Smooth muscle cell (in vitro differentiated cells): ENCODE measurements around the gene GINS2. TPM values are rescaled to one million over a fixed set of nuclear protein-coding genes. Genes with fewer than 3 reads are reported as not detected.

Source experiments
- DNase-seq: peaks from one replicate; lab custom pipeline; 2025; ENCODE audit not compliant: unreplicated experiment; lab: John Stamatoyannopoulos, UW
- H2AFZ ChIP-seq: fragments of 200-600 bp; sonication (generic); 2 replicates; pipeline ENCODE4 v1.6.0; 2016; ENCODE audit warnings: antibody characterized with exemption, low read depth, mild to moderate bottlenecking
- H3F3A ChIP-seq: fragments of 200-600 bp; sonication (generic); 2 replicates; pipeline ENCODE4 v1.6.0; 2017; ENCODE audit warnings: antibody characterized with exemption, low read depth
- H3K27ac ChIP-seq: fragments of 200-600 bp; sonication (generic); 2 replicates; pipeline ENCODE4 v1.5.1; 2016; ENCODE audit warnings: low read depth, mild to moderate bottlenecking
- H3K27me3 ChIP-seq: fragments of 200-600 bp; sonication (generic); 2 replicates; pipeline ENCODE4 v1.6.1; 2016; ENCODE audit warnings: low read depth, mild to moderate bottlenecking
- H3K36me3 ChIP-seq: fragments of 200-600 bp; sonication (generic); 2 replicates; pipeline ENCODE4 v1.5.1; 2016; ENCODE audit warnings: low read depth
- H3K4me1 ChIP-seq: fragments of 200-600 bp; sonication (generic); 2 replicates; pipeline ENCODE4 v1.5.1; 2016; ENCODE audit warnings: low read depth
- H3K4me2 ChIP-seq: fragments of 200-600 bp; sonication (generic); 2 replicates; pipeline ENCODE4 v1.6.0; 2016; ENCODE audit warnings: mild to moderate bottlenecking
- H3K4me3 ChIP-seq: fragments of 200-600 bp; sonication (generic); 2 replicates; pipeline ENCODE4 v1.5.1; 2016; ENCODE audit warnings: mild to moderate bottlenecking
- H3K79me2 ChIP-seq: fragments of 200-600 bp; sonication (generic); 2 replicates; pipeline ENCODE4 v1.6.0; 2016; ENCODE audit warnings: low read depth, mild to moderate bottlenecking
- H3K9ac ChIP-seq: fragments of 200-600 bp; sonication (generic); 2 replicates; pipeline ENCODE4 v1.6.0; 2016; ENCODE audit warnings: low read depth
- H3K9me3 ChIP-seq: fragments of 200-600 bp; sonication (generic); replicated peaks from 2 replicates; pipeline ENCODE4 v1.5.1; 2016; ENCODE audit warnings: low read depth
- H4K20me1 ChIP-seq: fragments of 200-600 bp; sonication (generic); 2 replicates; pipeline ENCODE4 v1.6.0; 2016; ENCODE audit warnings: low read depth
- WGBS: methylation state at CpG from one replicate; pipeline ENCODE4 v1.1.7; 2016; ENCODE audit warnings: low lambda C conversion rate; 5-methylcytosine and 5-hydroxymethylcytosine counted together
- polyA plus RNA-seq: library from polyadenylated mRNA; unstranded; fragments of >200 nt; fragmentation: Nextera tagmentation; extraction: Ambion mirVana; gene quantifications from 2 replicates; pipeline ENCODE4 v1.2.1, GENCODE V29; 2016
- total RNA-seq: library from RNA; depleted of rRNA; stranded (reverse); fragments of >200 nt; gene quantifications from 2 replicates; pipeline ENCODE4 v1.2.3, GENCODE V29; 2014
- TF ChIP-seq, protein P1 (sequence below): fragments of 200-600 bp; sonication (generic); IDR thresholded peaks from 2 replicates; pipeline ENCODE4 v1.5.1; 2017; ENCODE audit warnings: borderline replicate concordance, mild to moderate bottlenecking, antibody characterized with exemption; ENCODE audit not compliant: insufficient read depth, poor library complexity, severe bottlenecking

GINS2 gene
- total RNA-seq (5.3 and 6.7 TPM in 2 replicates), polyA plus RNA-seq (6.8 and 10.4 TPM in 2 replicates)

DNA sequence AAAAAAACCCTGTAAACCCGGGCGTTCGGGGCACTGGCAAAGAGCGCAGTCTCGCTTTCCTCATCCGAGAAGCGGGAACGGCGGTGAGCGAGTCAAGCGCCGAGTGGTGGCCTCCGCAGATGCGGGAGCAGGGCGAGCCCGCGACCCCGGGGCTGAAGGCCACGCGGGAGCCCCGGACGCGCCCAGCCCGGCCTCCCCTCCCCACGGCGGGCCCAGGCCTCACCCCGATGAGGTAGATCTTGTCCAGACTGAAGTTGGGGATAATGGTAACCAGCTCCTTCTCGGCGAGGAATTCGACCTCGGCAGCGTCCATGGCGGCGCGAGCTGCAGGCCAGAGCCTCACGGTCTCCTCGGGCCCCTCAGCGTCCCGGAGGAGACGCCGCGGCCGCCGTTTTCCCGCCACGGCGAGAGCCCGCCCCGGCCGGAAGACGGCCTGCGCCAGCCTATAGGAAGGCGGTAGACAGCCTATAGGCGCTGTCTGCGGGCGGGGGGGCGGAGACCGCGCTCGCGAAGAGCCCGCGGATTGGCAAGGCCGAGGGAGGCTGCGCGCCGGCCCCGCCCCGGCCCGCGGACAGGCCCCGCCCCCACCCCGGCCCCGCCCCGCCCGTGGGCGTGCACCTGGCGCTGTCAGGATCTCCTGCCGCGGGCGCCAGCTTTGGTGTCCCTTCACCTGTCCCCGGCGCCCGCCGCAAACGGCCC is at the start of gene GINS2:
TSS of gene GINS2 (minus strand) at position 369 of the 699 bp plus-strand sequence. CDS start at position 313, 56 bp downstream.
- H3K9me3 ChIP-seq = no peaks in the 10 kb centered on the region
- H3K4me1 ChIP-seq = peaks cover 7% of the 10 kb centered on the region
- no peaks in the 10 kb centered on the region for H4K20me1 ChIP-seq
- H3K4me2 ChIP-seq = peak within 1 kb of the TSS; percentile 96
- H2AFZ ChIP-seq = peak within 1 kb of the TSS; percentile 72
- no peaks in the 10 kb centered on the region for H3F3A ChIP-seq
- no peaks in the 10 kb centered on the region for H3K27me3 ChIP-seq
- H3K36me3 ChIP-seq = no peaks in the 10 kb centered on the region
- H3K79me2 ChIP-seq = no peaks in the 10 kb centered on the region
- no peak within 1 kb of the TSS for H3K27ac ChIP-seq
- H3K4me3 ChIP-seq = peak within 1 kb of the TSS; percentile 76
- no peak within 1 kb of the TSS for H3K9ac ChIP-seq
- WGBS = 5% methylated on average over 63 of the region's 86 CpGs
- TF ChIP-seq, protein P1, sequence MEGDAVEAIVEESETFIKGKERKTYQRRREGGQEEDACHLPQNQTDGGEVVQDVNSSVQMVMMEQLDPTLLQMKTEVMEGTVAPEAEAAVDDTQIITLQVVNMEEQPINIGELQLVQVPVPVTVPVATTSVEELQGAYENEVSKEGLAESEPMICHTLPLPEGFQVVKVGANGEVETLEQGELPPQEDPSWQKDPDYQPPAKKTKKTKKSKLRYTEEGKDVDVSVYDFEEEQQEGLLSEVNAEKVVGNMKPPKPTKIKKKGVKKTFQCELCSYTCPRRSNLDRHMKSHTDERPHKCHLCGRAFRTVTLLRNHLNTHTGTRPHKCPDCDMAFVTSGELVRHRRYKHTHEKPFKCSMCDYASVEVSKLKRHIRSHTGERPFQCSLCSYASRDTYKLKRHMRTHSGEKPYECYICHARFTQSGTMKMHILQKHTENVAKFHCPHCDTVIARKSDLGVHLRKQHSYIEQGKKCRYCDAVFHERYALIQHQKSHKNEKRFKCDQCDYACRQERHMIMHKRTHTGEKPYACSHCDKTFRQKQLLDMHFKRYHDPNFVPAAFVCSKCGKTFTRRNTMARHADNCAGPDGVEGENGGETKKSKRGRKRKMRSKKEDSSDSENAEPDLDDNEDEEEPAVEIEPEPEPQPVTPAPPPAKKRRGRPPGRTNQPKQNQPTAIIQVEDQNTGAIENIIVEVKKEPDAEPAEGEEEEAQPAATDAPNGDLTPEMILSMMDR = no peak
- DNase-seq = peak; percentile 59

DNA sequence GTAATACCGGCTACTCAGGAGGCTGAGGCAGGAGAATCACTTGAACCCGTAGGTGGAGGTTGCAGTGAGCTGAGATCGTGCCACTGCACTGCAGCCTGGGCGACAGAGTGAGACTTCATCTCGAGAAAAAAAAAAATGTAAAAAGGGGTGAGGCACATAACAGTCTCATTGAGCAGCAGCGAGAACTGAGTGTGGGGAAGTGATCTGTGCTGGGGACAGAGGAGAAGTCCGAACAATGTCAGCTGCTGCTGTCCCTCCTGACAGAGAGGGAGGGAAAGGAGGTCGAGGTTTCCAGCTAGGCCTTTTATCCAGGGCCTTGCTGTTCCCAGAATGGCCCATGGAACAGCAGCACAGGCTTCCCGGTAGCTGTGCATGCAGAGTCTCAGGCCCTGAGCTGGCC is 48.2 kb upstream of the GINS2 start:
- Histone ChIP-seq H3K4me3 (no peak overlapping the region), H3K4me1 (no peaks in the 10 kb centered on the region), H3K79me2 (no peaks in the 10 kb centered on the region)

DNA sequence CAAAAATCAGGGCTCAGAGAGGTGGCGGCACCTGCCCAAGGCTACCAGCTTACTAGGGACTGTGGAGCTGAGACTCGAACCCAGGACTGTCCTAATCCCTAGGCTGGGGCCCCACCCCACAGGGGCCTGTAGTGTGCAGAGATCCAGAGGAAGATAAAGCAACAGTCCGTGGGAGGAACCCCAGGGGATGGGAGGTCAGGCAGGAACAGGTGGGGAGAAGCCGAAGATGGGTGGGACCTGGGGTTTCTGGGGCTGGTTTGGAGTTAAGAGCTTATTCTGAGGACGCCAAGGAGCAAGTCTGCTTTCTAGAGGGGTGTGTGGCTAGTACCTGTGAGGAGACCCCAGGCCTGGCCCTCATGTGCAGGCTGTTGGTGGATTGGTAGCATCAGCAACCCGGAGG is 47.2 kb upstream of the GINS2 start:
- H3K9me3 ChIP-seq = no peaks in the 10 kb centered on the region
- H3F3A ChIP-seq = no peaks in the 10 kb centered on the region
- H3K36me3 ChIP-seq = no peaks in the 10 kb centered on the region
- H3K4me3 ChIP-seq = no peak overlapping the region
- no peaks in the 10 kb centered on the region for H3K79me2 ChIP-seq
- no peak for DNase-seq
- H3K27ac ChIP-seq = no peak overlapping the region
- no peaks in the 10 kb centered on the region for H4K20me1 ChIP-seq
- no peak overlapping the region for H3K4me2 ChIP-seq
- no peaks in the 10 kb centered on the region for H3K27me3 ChIP-seq
- no peak overlapping the region for H2AFZ ChIP-seq
- no peaks in the 10 kb centered on the region for H3K4me1 ChIP-seq
- WGBS = 79% methylated on average over 6 of the region's 6 CpGs
- H3K9ac ChIP-seq = no peak overlapping the region
- TF ChIP-seq, protein P1 = no peak

More for the DNA sequence above, 48.2 kb upstream of the GINS2 start:
- H2AFZ ChIP-seq = no peak overlapping the region
- no peaks in the 10 kb centered on the region for H3F3A ChIP-seq
- H3K9me3 ChIP-seq = no peaks in the 10 kb centered on the region
- H3K4me2 ChIP-seq = no peak overlapping the region
- no peaks in the 10 kb centered on the region for H4K20me1 ChIP-seq
- no peak overlapping the region for H3K27ac ChIP-seq
- H3K36me3 ChIP-seq = no peaks in the 10 kb centered on the region
- H3K27me3 ChIP-seq = no peaks in the 10 kb centered on the region
- H3K9ac ChIP-seq = no peak overlapping the region
- no peak for DNase-seq
- TF ChIP-seq, protein P1 = no peak
- 95% methylated on average over 9 of the region's 9 CpGs for WGBS

DNA sequence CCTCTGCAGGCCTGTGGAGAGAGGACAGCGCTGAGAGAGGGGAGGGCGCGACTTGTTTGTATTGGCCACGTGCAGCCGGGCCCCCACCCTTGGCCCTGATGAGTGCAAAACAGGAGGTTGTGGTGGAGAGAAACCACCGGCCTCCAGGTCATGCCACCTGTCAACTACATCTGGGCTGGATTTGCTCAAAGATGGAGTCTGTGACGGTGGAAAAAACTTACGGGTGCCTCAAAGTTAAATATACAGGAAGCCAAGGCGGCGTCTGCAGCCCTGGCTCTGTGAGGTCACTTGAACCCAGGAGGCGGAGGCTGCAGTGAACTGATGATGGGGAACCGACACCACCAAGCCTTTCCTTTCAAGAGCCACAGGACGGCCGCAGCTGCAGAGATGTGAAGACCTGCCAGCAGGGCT is 46.5 kb upstream of the GINS2 start:
- Histone ChIP-seq H3K4me3 (no peak overlapping the region), H2AFZ (no peak overlapping the region), H3K36me3 (no peaks in the 10 kb centered on the region), H3K9ac (no peak overlapping the region), H3K79me2 (no peaks in the 10 kb centered on the region), H3K4me2 (no peak overlapping the region), H4K20me1 (no peaks in the 10 kb centered on the region), H3F3A (no peaks in the 10 kb centered on the region), H3K4me1 (no peaks in the 10 kb centered on the region), H3K9me3 (no peaks in the 10 kb centered on the region), H3K27ac (no peak overlapping the region), H3K27me3 (no peaks in the 10 kb centered on the region)
- DNase-seq = no peak
- WGBS = 97% methylated on average over 14 of the region's 14 CpGs
- TF ChIP-seq, protein P1 = no peak
